H9 (cell line): Measurements from ENCODE around the gene TMC3. TPM values are rescaled to one million over a fixed set of nuclear protein-coding genes. Genes with fewer than 3 reads are reported as not detected.

Source experiments
- DNase-seq: peaks from one replicate; pipeline ENCODE4 v3.0.0-alpha.2; 2017
- H2AFZ ChIP-seq: one replicate; pipeline ENCODE4 v1.6.1; 2013; ENCODE audit warnings: mild to moderate bottlenecking, low read length, control low read depth, moderate library complexity
- H2AK5ac ChIP-seq: 2 replicates; pipeline ENCODE4 v1.6.1; 2013; ENCODE audit warnings: low read length, control low read depth, mixed read lengths; ENCODE audit not compliant: insufficient read length
- H2BK120ac ChIP-seq: one replicate; pipeline ENCODE4 v1.6.1; 2013; ENCODE audit warnings: low read depth, mild to moderate bottlenecking, low read length, control low read depth, inconsistent platforms; ENCODE audit not compliant: poor library complexity, severe bottlenecking
- H2BK12ac ChIP-seq: 2 replicates; pipeline ENCODE4 v1.6.1; 2013; ENCODE audit warnings: low read length, control low read depth, mixed read lengths, low read depth; ENCODE audit not compliant: insufficient read length
- H2BK15ac ChIP-seq: 2 replicates; pipeline ENCODE4 v1.6.1; 2013; ENCODE audit warnings: low read depth, low read length, control low read depth
- H2BK20ac ChIP-seq: one replicate; pipeline ENCODE4 v1.6.1; 2013; ENCODE audit warnings: low read depth, mild to moderate bottlenecking, low read length, control low read depth, inconsistent platforms; ENCODE audit not compliant: poor library complexity, severe bottlenecking
- H2BK5ac ChIP-seq: 2 replicates; pipeline ENCODE4 v1.6.1; 2013; ENCODE audit warnings: low read length, control low read depth, mixed read lengths; ENCODE audit not compliant: insufficient read length
- H3K14ac ChIP-seq: 2 replicates; pipeline ENCODE4 v1.6.1; 2013; ENCODE audit warnings: low read length, control low read depth; ENCODE audit not compliant: insufficient read depth
- H3K18ac ChIP-seq: 2 replicates; pipeline ENCODE4 v1.6.1; 2013; ENCODE audit warnings: low read depth, mild to moderate bottlenecking, mixed read lengths, low read length, control low read depth; ENCODE audit not compliant: insufficient read length
- H3K23ac ChIP-seq: 2 replicates; pipeline ENCODE4 v1.6.1; 2013; ENCODE audit warnings: low read length, control low read depth, mixed read lengths, low read depth; ENCODE audit not compliant: insufficient read length
- H3K23me2 ChIP-seq: 2 replicates; pipeline ENCODE4 v1.6.1; 2013; ENCODE audit warnings: low read depth, mild to moderate bottlenecking, mixed read lengths, low read length, control low read depth; ENCODE audit not compliant: insufficient read length, poor library complexity, severe bottlenecking
- H3K27ac ChIP-seq: 2 replicates; pipeline ENCODE4 v1.5.1; 2013; ENCODE audit warnings: low read length, control low read depth, mixed read lengths, low read depth; ENCODE audit not compliant: insufficient read length
- H3K27me3 ChIP-seq: 2 replicates; pipeline ENCODE4 v1.6.1; 2013; ENCODE audit warnings: low read length, control low read depth, inconsistent platforms; ENCODE audit not compliant: insufficient read depth
- H3K4ac ChIP-seq: 2 replicates; pipeline ENCODE4 v1.6.1; 2013; ENCODE audit warnings: low read depth, mild to moderate bottlenecking, control low read depth, inconsistent platforms, low read length, moderate library complexity
- H3K4me1 ChIP-seq: 2 replicates; pipeline ENCODE4 v1.6.1; 2013; ENCODE audit warnings: low read length, control low read depth, inconsistent platforms; ENCODE audit not compliant: insufficient read depth
- H3K4me2 ChIP-seq: 2 replicates; pipeline ENCODE4 v1.6.1; 2013; ENCODE audit warnings: low read length, control low read depth, mixed read lengths; ENCODE audit not compliant: insufficient read length, insufficient read depth
- H3K56ac ChIP-seq: 2 replicates; pipeline ENCODE4 v1.6.1; 2013; ENCODE audit warnings: low read depth, mild to moderate bottlenecking, mixed read lengths, low read length, control low read depth; ENCODE audit not compliant: insufficient read length
- H3K79me1 ChIP-seq: 2 replicates; pipeline ENCODE4 v1.6.1; 2013; ENCODE audit warnings: low read depth, mild to moderate bottlenecking, moderate library complexity, low read length, control low read depth, inconsistent platforms; ENCODE audit not compliant: insufficient read depth, poor library complexity, severe bottlenecking
- H3K79me2 ChIP-seq: 2 replicates; pipeline ENCODE4 v1.6.1; 2013; ENCODE audit warnings: low read length, control low read depth, inconsistent platforms; ENCODE audit not compliant: insufficient read depth
- H3K9ac ChIP-seq: 2 replicates; pipeline ENCODE4 v1.6.1; 2013; ENCODE audit warnings: low read length, control low read depth, mixed read lengths; ENCODE audit not compliant: insufficient read length; ENCODE audit errors: extremely low read depth
- H3K9me3 ChIP-seq: one replicate; pipeline ENCODE4 v1.6.1; 2013; ENCODE audit warnings: low read depth, low read length, inconsistent platforms; ENCODE audit not compliant: control insufficient read depth
- H3T11ph ChIP-seq: one replicate; pipeline ENCODE4 v1.6.1; 2013; ENCODE audit warnings: mild to moderate bottlenecking, low read length, control low read depth, inconsistent platforms
- H4K20me1 ChIP-seq: one replicate; pipeline ENCODE4 v1.6.1; 2013; ENCODE audit not compliant: control insufficient read depth, insufficient read length, insufficient read depth
- H4K5ac ChIP-seq: 2 replicates; pipeline ENCODE4 v1.6.1; 2013; ENCODE audit warnings: low read depth, mild to moderate bottlenecking, mixed read lengths, low read length, control low read depth; ENCODE audit not compliant: insufficient read length
- H4K8ac ChIP-seq: replicated peaks from 2 replicates; pipeline ENCODE4 v1.6.1; 2013; ENCODE audit warnings: low read length, control low read depth, mixed read lengths, low read depth; ENCODE audit not compliant: insufficient read length
- H4K91ac ChIP-seq: 2 replicates; pipeline ENCODE4 v1.6.1; 2013; ENCODE audit warnings: low read depth, mild to moderate bottlenecking, moderate library complexity, mixed read lengths, low read length, control low read depth; ENCODE audit not compliant: insufficient read length
- H3K27ac Mint-ChIP-seq, 3 experiments: 2 replicates in 2 of 3; 3 replicates in 1 of 3; pipeline ENCODE4 v1.8.0; 2020 to 2021; ENCODE audit warnings: mixed read lengths in 3 of 3, mild to moderate bottlenecking in 1 of 3, moderate library complexity in 1 of 3
- H3K27me3 Mint-ChIP-seq: 2 replicates; pipeline ENCODE4 v1.8.0; 2021; ENCODE audit warnings: low read depth, mild to moderate bottlenecking, moderate library complexity, mixed read lengths
- H3K36me3 Mint-ChIP-seq, 3 experiments: 2 replicates in 2 of 3; 3 replicates in 1 of 3; pipeline ENCODE4 v1.8.0; 2020 to 2021; ENCODE audit warnings: low read depth in 3 of 3, mixed read lengths in 3 of 3; ENCODE audit not compliant: insufficient read depth in 1 of 3
- H3K4me1 Mint-ChIP-seq, 2 experiments: 2 replicates each; pipeline ENCODE4 v1.8.0; 2020; ENCODE audit warnings: mixed read lengths in 2 of 2
- H3K4me3 Mint-ChIP-seq, 2 experiments: 2 replicates in 1 of 2; 3 replicates in 1 of 2; pipeline ENCODE4 v1.8.0; 2020 to 2021; ENCODE audit warnings: mild to moderate bottlenecking in 2 of 2, mixed read lengths in 2 of 2, moderate library complexity in 1 of 2
- H3K9me3 Mint-ChIP-seq, 2 experiments: 2 replicates in 1 of 2; 3 replicates in 1 of 2; pipeline ENCODE4 v1.8.0; 2020; ENCODE audit warnings: mild to moderate bottlenecking in 2 of 2, mixed read lengths in 2 of 2, moderate library complexity in 1 of 2
- whole genome bisulfite sequencing: extraction: QIAGEN DNeasy Blood & Tissue Kit; methylation state at CpG from one replicate; pipeline ENCODE4 v1.1.7; 2013; ENCODE audit warnings: missing lambda C conversion rate, low lambda C conversion rate, mixed read lengths; ENCODE audit not compliant: insufficient read length; ENCODE audit errors: extremely low coverage; 5-methylcytosine and 5-hydroxymethylcytosine counted together
- total RNA-seq: library from RNA; stranded (reverse); gene quantifications from 2 replicates; pipeline ENCODE4 v1.2.1, GENCODE V29; 2021
- TF ChIP-seq, protein P1 (sequence below): fragments of 200-600 bp; sonication (generic); conservative IDR thresholded peaks from 3 replicates; pipeline ENCODE4 v1.8.0; 2021; ENCODE audit warnings: antibody characterized with exemption, mild to moderate bottlenecking

TMC3 gene
- total RNA-seq, 1 experiment from 2014 or later = not detected

DNA sequence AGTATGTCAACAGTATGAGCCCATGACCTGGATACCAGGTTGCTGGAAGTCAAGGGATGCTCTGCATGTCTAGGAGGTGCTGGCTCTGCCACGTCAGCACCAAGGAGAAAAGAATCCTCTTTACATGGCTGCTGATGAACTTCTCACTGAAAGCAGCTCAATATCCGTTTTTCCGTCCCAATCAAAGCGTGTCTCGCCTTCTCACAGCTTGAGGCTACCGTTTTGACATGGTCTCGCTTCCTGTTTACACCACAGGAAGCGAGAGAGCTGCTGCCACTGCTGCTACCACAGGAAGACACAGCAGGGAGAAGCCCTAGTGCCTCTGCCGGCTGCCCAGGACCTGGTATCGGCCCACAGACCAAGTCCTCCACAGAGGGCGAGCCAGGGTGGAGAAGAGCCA is 77.3 kb downstream of the TMC3 start:
- Histone ChIP-seq H3K27ac (no peak overlapping the region), H3K27me3 (no peaks in the 10 kb centered on the region), H3K4me2 (no peak overlapping the region), H4K91ac (no peak overlapping the region), H4K5ac (no peak overlapping the region), H3T11ph (no peak overlapping the region), H2BK20ac (no peak overlapping the region), H4K20me1 (no peaks in the 10 kb centered on the region), H3K9ac (no peak overlapping the region), H3K9me3 (no peaks in the 10 kb centered on the region), H2BK12ac (no peak overlapping the region), H2BK5ac (no peak overlapping the region), H2AFZ (no peak overlapping the region), H3K23ac (no peak overlapping the region), H2BK15ac (no peak overlapping the region), H3K14ac (no peak overlapping the region; the same call in 1 of the 2 replicates), H3K18ac (no peak overlapping the region), H2BK120ac (no peak overlapping the region), H2AK5ac (no peak overlapping the region), H4K8ac (no peak overlapping the region), H3K56ac (no peak overlapping the region), H3K79me1 (no peaks in the 10 kb centered on the region), H3K23me2 (no peaks in the 10 kb centered on the region), H3K4me1 (peaks cover 5% of the 10 kb centered on the region; the same call in 1 of the 2 replicates), H3K4ac (no peak overlapping the region), H3K79me2 (no peaks in the 10 kb centered on the region)
- Mint-ChIP-seq H3K9me3 (no peaks in the 10 kb centered on the region), H3K4me3 (no peak overlapping the region), H3K27ac (no peak overlapping the region; a peak in 1 of 7 replicates), H3K36me3 (no peaks in the 10 kb centered on the region), H3K27me3 (peaks cover 19% of the 10 kb centered on the region), H3K4me1 (peaks cover 11 to 18% of the 10 kb centered on the region in 2 experiments)
- TF ChIP-seq, protein P1, sequence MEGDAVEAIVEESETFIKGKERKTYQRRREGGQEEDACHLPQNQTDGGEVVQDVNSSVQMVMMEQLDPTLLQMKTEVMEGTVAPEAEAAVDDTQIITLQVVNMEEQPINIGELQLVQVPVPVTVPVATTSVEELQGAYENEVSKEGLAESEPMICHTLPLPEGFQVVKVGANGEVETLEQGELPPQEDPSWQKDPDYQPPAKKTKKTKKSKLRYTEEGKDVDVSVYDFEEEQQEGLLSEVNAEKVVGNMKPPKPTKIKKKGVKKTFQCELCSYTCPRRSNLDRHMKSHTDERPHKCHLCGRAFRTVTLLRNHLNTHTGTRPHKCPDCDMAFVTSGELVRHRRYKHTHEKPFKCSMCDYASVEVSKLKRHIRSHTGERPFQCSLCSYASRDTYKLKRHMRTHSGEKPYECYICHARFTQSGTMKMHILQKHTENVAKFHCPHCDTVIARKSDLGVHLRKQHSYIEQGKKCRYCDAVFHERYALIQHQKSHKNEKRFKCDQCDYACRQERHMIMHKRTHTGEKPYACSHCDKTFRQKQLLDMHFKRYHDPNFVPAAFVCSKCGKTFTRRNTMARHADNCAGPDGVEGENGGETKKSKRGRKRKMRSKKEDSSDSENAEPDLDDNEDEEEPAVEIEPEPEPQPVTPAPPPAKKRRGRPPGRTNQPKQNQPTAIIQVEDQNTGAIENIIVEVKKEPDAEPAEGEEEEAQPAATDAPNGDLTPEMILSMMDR = no peak
- no CpG with 5 or more reads among the region's 11 CpGs for WGBS
- DNase-seq = no peak
